HEK293 (cell line): Measurements from ENCODE around the gene MADCAM1.

Source experiments
- ATF2 ChIP-seq: fragments of 450-650 bp; formaldehyde crosslinking; IDR thresholded peaks from 2 replicates; pipeline ENCODE4 v1.5.1; 2016; ENCODE audit warnings: missing biosample characterization, missing genetic modification characterization, low read depth
- SETDB1 ChIP-seq: IDR thresholded peaks from one replicate; pipeline ENCODE4 v1.6.1; 2017; ENCODE audit warnings: mild to moderate bottlenecking, low read length, moderate library complexity, mixed read lengths; ENCODE audit not compliant: insufficient read length
- TCF7L2 ChIP-seq: IDR thresholded peaks from 2 replicates; pipeline ENCODE4 v1.6.1; 2011; ENCODE audit warnings: low read depth, mild to moderate bottlenecking, inconsistent platforms, low read length, moderate library complexity, borderline replicate concordance
- ZNF221 ChIP-seq: fragments of 450-650 bp; formaldehyde crosslinking; IDR thresholded peaks from 2 replicates; pipeline ENCODE4 v1.5.1; 2017; ENCODE audit warnings: missing biosample characterization, missing genetic modification characterization, borderline replicate concordance

GRCh38 chr19:498511-498891, 2.2 kb downstream of the MADCAM1 start:
- no peak for TF ChIP-seq SETDB1
- TF ChIP-seq ZNF221 = no peak
- TF ChIP-seq TCF7L2 = no peak
- TF ChIP-seq ATF2 = no peak
